Neural progenitor cell (in vitro differentiated cells): ENCODE measurements around the gene GPD2.

Source experiments
- CTCF ChIP-seq: fragments of 200-600 bp; sonication (generic); IDR thresholded peaks from 2 replicates; pipeline ENCODE4 v1.5.1; 2017; ENCODE audit warnings: antibody characterized with exemption, mild to moderate bottlenecking
- EZH2 ChIP-seq: fragments of 200-600 bp; sonication (generic); IDR thresholded peaks from 2 replicates; pipeline ENCODE4 v1.6.1; 2017; ENCODE audit warnings: antibody characterized with exemption, mild to moderate bottlenecking, moderate library complexity

GRCh38 chr2:156459720-156460119, 23.5 kb downstream of the GPD2 start:
- TF ChIP-seq EZH2 (no peak), CTCF (no peak)
